Natural killer cell (primary cell): ENCODE results near the gene MBNL3. TPM values are rescaled to one million over a fixed set of nuclear protein-coding genes. Genes with fewer than 3 reads are reported as not detected.

Experiments
- ATAC-seq, 3 donors: fragments of 150-1000 bp in 2 of 3; fragments of 200-7000 bp in 1 of 3; cut with Tn5 transposase; 1 replicate in 1 of 3; 2 replicates in 2 of 3; pipeline ENCODE4 v1.10.0; 2021; ENCODE audit warnings: mild to moderate bottlenecking in 2 of 3, moderate library complexity in 2 of 3
- DNase-seq, 2 donors: peaks; one replicate each; pipeline versions ENCODE4 v3.0.0 to v3.0.0-alpha.2; 2013 to 2021; ENCODE audit warnings: mixed read lengths in 1 of 2
- H3K27ac ChIP-seq: one replicate; pipeline ENCODE4 v1.5.1; 2013; ENCODE audit warnings: mild to moderate bottlenecking, low read length
- H3K27me3 ChIP-seq: one replicate; pipeline ENCODE4 v1.6.1; 2013; ENCODE audit warnings: low read length; ENCODE audit not compliant: control insufficient read depth, insufficient read depth
- H3K36me3 ChIP-seq: one replicate; pipeline ENCODE4 v1.6.1; 2013; ENCODE audit warnings: low read length; ENCODE audit not compliant: control insufficient read depth, insufficient read depth
- H3K4me1 ChIP-seq: one replicate; pipeline ENCODE4 v1.6.1; 2013; ENCODE audit warnings: low read length; ENCODE audit not compliant: control insufficient read depth, insufficient read depth
- H3K4me3 ChIP-seq: one replicate; pipeline ENCODE4 v1.5.1; 2013; ENCODE audit warnings: low read length
- H3K9me3 ChIP-seq: one replicate; pipeline ENCODE4 v1.6.1; 2013; ENCODE audit warnings: low read length; ENCODE audit not compliant: control insufficient read depth, insufficient read depth
- H3K27ac Mint-ChIP-seq, 2 donors: one replicate each; pipeline ENCODE4 v1.8.0; 2022; ENCODE audit warnings: mild to moderate bottlenecking in 2 of 2, mixed read lengths in 2 of 2, moderate library complexity in 1 of 2
- H3K27me3 Mint-ChIP-seq, 2 donors: one replicate each; pipeline ENCODE4 v1.8.0; 2022; ENCODE audit warnings: low read depth in 2 of 2, mixed read lengths in 2 of 2
- H3K36me3 Mint-ChIP-seq: one replicate; pipeline ENCODE4 v1.8.0; 2022; ENCODE audit warnings: mixed read lengths
- H3K4me1 Mint-ChIP-seq, 2 donors: one replicate each; pipeline ENCODE4 v1.8.0; 2022; ENCODE audit warnings: mixed read lengths in 2 of 2
- H3K4me3 Mint-ChIP-seq: one replicate; pipeline ENCODE4 v1.8.0; 2022; ENCODE audit warnings: mild to moderate bottlenecking, moderate library complexity, mixed read lengths
- H3K9me3 Mint-ChIP-seq, 2 donors: one replicate each; pipeline ENCODE4 v1.8.0; 2022; ENCODE audit warnings: mixed read lengths in 2 of 2
- CTCF ChIP-seq: fragments of 200-600 bp; IDR thresholded peaks from one replicate; pipeline ENCODE4 v1.8.0; 2022; ENCODE audit warnings: antibody characterized with exemption
- WGBS: methylation state at CpG from one replicate; pipeline ENCODE4 v1.1.7; 2013; ENCODE audit warnings: missing lambda C conversion rate; ENCODE audit not compliant: insufficient coverage; 5-methylcytosine and 5-hydroxymethylcytosine counted together
- intact Hi-C: fragments of 100-400 bp; cut with micrococcal nuclease; formaldehyde crosslinking; loops from one replicate; pipeline ENCODE4 v1.14.2; 2022
- total RNA-seq, 4 donors: library from RNA; stranded (reverse); fragments of 120-200 nt in 1 of 4; gene quantifications; one replicate each; pipeline versions ENCODE4 v1.2.3 to v1.2.4, GENCODE V29; 2013 to 2022

MBNL3 gene
- total RNA-seq, 3 donors from 2014 or later (not counting 1 experiment from before 2014, with no cell fraction given) = 55.3 to 64.3 (median 59.3) TPM

- Histone ChIP-seq H3K27me3 (no peaks in the 10 kb centered on the region), H3K9me3 (no peaks in the 10 kb centered on the region), H3K36me3 (no peaks in the 10 kb centered on the region), H3K4me1 (no peaks in the 10 kb centered on the region), H3K4me3 (no peak overlapping the region), H3K27ac (no peak overlapping the region)
- H3K4me3 Mint-ChIP-seq = no peak overlapping the region
- H3K4me1 Mint-ChIP-seq = peaks cover 0 to 5% of the 10 kb centered on the region in 2 donors
- H3K27me3 Mint-ChIP-seq = no peaks in the 10 kb centered on the region
- no peaks in the 10 kb centered on the region for H3K9me3 Mint-ChIP-seq
- ATAC-seq = no peak
- no peak overlapping the region for H3K27ac Mint-ChIP-seq
- DNase-seq = no peak
- no peak for TF ChIP-seq CTCF
- intact Hi-C loops = no loop called here
- H3K36me3 Mint-ChIP-seq = no peaks in the 10 kb centered on the region
Observed at GRCh38 chrX:132367984-132368383, 120.9 kb downstream of the MBNL3 start.

GRCh38 chrX:132367314-132367713 lies 121.5 kb downstream of the MBNL3 start:
- Histone ChIP-seq H3K36me3 (no peaks in the 10 kb centered on the region), H3K4me1 (no peaks in the 10 kb centered on the region), H3K27ac (no peak overlapping the region), H3K27me3 (no peaks in the 10 kb centered on the region), H3K4me3 (no peak overlapping the region), H3K9me3 (no peaks in the 10 kb centered on the region)
- Mint-ChIP-seq H3K4me3 (no peak overlapping the region), H3K27ac (no peak overlapping the region), H3K4me1 (peaks cover 0 to 5% of the 10 kb centered on the region in 2 donors), H3K36me3 (no peaks in the 10 kb centered on the region), H3K9me3 (no peaks in the 10 kb centered on the region), H3K27me3 (no peaks in the 10 kb centered on the region)
- WGBS = no CpG with 5 or more reads among the region's 1 CpG
- no peak for TF ChIP-seq CTCF
- intact Hi-C loops = no loop called here
- DNase-seq = no peak
- no peak for ATAC-seq

- intact Hi-C loops = no loop called here
- Histone ChIP-seq H3K36me3 (no peaks in the 10 kb centered on the region), H3K9me3 (no peaks in the 10 kb centered on the region), H3K27ac (no peak overlapping the region), H3K4me1 (no peaks in the 10 kb centered on the region), H3K4me3 (no peak overlapping the region), H3K27me3 (no peaks in the 10 kb centered on the region)
- Mint-ChIP-seq H3K36me3 (no peaks in the 10 kb centered on the region), H3K4me3 (no peak overlapping the region), H3K27ac (no peak overlapping the region), H3K9me3 (no peaks in the 10 kb centered on the region), H3K27me3 (no peaks in the 10 kb centered on the region), H3K4me1 (peaks cover 0 to 5% of the 10 kb centered on the region in 2 donors)
- DNase-seq (no peak), ATAC-seq (no peak)
- no peak for TF ChIP-seq CTCF
Observed at GRCh38 chrX:132365490-132365889, 123.3 kb downstream of the MBNL3 start.

- no peak for TF ChIP-seq CTCF
- DNase-seq (no peak), ATAC-seq (no peak)
- Mint-ChIP-seq H3K9me3 (no peaks in the 10 kb centered on the region), H3K36me3 (no peaks in the 10 kb centered on the region), H3K27ac (no peak overlapping the region), H3K27me3 (no peaks in the 10 kb centered on the region), H3K4me1 (peaks cover 0 to 5% of the 10 kb centered on the region in 2 donors), H3K4me3 (no peak overlapping the region)
- H3K27me3 ChIP-seq = no peaks in the 10 kb centered on the region
- intact Hi-C loops = no loop called here
- 97% methylated on average over 2 of the region's 3 CpGs for WGBS
- H3K4me3 ChIP-seq = no peak overlapping the region
- no peaks in the 10 kb centered on the region for H3K4me1 ChIP-seq
- H3K36me3 ChIP-seq = no peaks in the 10 kb centered on the region
- H3K27ac ChIP-seq = no peak overlapping the region
- H3K9me3 ChIP-seq = no peaks in the 10 kb centered on the region
Observed at GRCh38 chrX:132364313-132364712, 124.5 kb downstream of the MBNL3 start.
